ENCODE data around the gene PLIN3. TPM values are rescaled to one million over a fixed set of nuclear protein-coding genes. Genes with fewer than 3 reads are reported as not detected.

PLIN3 gene
- total and polyA plus RNA-seq, 2 experiments from 2014 or later, result 38.0 to 59.9 TPM

GRCh38 chr19:4877753-4878490 lies 10.5 kb upstream of the PLIN3 start (continued):
- TF ChIP-seq, protein P1, sequence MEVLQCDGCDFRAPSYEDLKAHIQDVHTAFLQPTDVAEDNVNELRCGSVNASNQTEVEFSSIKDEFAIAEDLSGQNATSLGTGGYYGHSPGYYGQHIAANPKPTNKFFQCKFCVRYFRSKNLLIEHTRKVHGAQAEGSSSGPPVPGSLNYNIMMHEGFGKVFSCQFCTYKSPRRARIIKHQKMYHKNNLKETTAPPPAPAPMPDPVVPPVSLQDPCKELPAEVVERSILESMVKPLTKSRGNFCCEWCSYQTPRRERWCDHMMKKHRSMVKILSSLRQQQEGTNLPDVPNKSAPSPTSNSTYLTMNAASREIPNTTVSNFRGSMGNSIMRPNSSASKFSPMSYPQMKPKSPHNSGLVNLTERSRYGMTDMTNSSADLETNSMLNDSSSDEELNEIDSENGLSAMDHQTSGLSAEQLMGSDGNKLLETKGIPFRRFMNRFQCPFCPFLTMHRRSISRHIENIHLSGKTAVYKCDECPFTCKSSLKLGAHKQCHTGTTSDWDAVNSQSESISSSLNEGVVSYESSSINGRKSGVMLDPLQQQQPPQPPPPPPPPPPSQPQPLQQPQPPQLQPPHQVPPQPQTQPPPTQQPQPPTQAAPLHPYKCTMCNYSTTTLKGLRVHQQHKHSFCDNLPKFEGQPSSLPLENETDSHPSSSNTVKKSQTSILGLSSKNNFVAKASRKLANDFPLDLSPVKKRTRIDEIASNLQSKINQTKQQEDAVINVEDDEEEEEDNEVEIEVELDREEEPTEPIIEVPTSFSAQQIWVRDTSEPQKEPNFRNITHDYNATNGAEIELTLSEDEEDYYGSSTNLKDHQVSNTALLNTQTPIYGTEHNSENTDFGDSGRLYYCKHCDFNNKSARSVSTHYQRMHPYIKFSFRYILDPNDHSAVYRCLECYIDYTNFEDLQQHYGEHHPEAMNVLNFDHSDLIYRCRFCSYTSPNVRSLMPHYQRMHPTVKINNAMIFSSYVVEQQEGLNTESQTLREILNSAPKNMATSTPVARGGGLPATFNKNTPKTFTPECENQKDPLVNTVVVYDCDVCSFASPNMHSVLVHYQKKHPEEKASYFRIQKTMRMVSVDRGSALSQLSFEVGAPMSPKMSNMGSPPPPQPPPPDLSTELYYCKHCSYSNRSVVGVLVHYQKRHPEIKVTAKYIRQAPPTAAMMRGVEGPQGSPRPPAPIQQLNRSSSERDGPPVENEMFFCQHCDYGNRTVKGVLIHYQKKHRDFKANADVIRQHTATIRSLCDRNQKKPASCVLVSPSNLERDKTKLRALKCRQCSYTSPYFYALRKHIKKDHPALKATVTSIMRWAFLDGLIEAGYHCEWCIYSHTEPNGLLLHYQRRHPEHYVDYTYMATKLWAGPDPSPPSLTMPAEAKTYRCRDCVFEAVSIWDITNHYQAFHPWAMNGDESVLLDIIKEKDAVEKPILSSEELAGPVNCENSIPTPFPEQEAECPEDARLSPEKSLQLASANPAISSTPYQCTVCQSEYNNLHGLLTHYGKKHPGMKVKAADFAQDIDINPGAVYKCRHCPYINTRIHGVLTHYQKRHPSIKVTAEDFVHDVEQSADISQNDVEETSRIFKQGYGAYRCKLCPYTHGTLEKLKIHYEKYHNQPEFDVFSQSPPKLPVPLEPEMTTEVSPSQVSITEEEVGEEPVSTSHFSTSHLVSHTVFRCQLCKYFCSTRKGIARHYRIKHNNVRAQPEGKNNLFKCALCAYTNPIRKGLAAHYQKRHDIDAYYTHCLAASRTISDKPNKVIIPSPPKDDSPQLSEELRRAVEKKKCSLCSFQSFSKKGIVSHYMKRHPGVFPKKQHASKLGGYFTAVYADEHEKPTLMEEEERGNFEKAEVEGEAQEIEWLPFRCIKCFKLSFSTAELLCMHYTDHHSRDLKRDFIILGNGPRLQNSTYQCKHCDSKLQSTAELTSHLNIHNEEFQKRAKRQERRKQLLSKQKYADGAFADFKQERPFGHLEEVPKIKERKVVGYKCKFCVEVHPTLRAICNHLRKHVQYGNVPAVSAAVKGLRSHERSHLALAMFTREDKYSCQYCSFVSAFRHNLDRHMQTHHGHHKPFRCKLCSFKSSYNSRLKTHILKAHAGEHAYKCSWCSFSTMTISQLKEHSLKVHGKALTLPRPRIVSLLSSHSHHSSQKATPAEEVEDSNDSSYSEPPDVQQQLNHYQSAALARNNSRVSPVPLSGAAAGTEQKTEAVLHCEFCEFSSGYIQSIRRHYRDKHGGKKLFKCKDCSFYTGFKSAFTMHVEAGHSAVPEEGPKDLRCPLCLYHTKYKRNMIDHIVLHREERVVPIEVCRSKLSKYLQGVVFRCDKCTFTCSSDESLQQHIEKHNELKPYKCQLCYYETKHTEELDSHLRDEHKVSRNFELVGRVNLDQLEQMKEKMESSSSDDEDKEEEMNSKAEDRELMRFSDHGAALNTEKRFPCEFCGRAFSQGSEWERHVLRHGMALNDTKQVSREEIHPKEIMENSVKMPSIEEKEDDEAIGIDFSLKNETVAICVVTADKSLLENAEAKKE (CRISPR knock-in tag; IDR thresholded peaks at IDR 0.05), result no peak
- TF ChIP-seq ETS1 (IDR thresholded peaks at IDR 0.05) (no peak), CTCF (conservative IDR thresholded peaks at IDR 0.05; ENCODE audit: low read depth in 2 of 2) (no peak), POLR2AphosphoS5 (IDR thresholded peaks at IDR 0.05; ENCODE audit: low read depth) (no peak), EZH2 (IDR thresholded peaks at IDR 0.05; ENCODE audit: low read depth, unreplicated experiment) (no peak)
- TF ChIP-seq, protein P2, sequence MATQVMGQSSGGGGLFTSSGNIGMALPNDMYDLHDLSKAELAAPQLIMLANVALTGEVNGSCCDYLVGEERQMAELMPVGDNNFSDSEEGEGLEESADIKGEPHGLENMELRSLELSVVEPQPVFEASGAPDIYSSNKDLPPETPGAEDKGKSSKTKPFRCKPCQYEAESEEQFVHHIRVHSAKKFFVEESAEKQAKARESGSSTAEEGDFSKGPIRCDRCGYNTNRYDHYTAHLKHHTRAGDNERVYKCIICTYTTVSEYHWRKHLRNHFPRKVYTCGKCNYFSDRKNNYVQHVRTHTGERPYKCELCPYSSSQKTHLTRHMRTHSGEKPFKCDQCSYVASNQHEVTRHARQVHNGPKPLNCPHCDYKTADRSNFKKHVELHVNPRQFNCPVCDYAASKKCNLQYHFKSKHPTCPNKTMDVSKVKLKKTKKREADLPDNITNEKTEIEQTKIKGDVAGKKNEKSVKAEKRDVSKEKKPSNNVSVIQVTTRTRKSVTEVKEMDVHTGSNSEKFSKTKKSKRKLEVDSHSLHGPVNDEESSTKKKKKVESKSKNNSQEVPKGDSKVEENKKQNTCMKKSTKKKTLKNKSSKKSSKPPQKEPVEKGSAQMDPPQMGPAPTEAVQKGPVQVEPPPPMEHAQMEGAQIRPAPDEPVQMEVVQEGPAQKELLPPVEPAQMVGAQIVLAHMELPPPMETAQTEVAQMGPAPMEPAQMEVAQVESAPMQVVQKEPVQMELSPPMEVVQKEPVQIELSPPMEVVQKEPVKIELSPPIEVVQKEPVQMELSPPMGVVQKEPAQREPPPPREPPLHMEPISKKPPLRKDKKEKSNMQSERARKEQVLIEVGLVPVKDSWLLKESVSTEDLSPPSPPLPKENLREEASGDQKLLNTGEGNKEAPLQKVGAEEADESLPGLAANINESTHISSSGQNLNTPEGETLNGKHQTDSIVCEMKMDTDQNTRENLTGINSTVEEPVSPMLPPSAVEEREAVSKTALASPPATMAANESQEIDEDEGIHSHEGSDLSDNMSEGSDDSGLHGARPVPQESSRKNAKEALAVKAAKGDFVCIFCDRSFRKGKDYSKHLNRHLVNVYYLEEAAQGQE (IDR thresholded peaks at IDR 0.05; ENCODE audit: unreplicated experiment), result no peak

All from GM23338 (cell line).